Activated CD8-positive, alpha-beta memory T cell treated with anti-CD3 and anti-CD28 coated beads for 24 hours (primary cell): ENCODE results near the gene ABHD15.
A peak's percentile ranks its signal among the peaks of the same experiment; 100 is the strongest.

Source experiments
- DNase-seq: peaks from one replicate; pipeline ENCODE4 v3.0.0-alpha.2; 2020

ABHD15 gene, protein sequence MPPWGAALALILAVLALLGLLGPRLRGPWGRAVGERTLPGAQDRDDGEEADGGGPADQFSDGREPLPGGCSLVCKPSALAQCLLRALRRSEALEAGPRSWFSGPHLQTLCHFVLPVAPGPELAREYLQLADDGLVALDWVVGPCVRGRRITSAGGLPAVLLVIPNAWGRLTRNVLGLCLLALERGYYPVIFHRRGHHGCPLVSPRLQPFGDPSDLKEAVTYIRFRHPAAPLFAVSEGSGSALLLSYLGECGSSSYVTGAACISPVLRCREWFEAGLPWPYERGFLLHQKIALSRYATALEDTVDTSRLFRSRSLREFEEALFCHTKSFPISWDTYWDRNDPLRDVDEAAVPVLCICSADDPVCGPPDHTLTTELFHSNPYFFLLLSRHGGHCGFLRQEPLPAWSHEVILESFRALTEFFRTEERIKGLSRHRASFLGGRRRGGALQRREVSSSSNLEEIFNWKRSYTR

DNA sequence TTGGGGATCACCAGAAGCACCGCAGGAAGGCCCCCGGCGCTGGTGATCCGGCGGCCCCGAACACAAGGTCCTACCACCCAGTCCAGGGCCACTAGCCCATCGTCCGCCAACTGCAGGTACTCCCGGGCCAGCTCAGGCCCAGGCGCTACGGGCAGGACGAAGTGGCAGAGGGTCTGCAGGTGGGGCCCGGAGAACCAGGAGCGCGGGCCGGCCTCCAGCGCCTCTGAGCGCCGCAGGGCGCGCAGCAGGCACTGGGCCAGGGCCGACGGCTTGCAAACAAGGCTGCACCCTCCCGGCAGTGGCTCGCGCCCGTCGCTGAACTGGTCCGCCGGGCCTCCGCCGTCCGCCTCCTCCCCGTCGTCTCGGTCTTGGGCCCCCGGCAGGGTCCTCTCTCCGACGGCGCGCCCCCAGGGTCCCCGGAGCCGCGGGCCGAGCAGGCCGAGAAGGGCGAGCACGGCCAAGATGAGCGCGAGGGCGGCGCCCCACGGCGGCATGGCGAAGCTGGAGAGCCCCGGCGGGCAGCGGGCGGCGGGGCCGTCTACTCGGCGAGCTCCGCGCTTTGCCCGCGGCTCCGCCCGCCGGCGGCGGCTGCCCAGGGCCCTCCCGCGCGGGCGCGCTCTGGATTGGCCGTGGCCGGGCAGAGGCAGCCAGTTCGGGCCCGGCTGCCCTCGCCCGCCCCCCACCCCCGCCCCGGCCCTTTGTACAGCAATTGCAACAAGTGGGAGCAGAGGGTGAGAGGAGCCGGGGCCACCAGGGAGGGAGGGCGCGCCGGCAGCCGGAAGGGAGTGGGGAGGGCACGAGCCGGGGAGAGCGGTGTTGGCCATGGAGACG, at the start of gene ABHD15:
TSS of gene ABHD15 (minus strand) at position 565 of the 831 bp plus-strand sequence. CDS start at position 494, 71 bp downstream.
- peak; percentile 86 for DNase-seq

DNA sequence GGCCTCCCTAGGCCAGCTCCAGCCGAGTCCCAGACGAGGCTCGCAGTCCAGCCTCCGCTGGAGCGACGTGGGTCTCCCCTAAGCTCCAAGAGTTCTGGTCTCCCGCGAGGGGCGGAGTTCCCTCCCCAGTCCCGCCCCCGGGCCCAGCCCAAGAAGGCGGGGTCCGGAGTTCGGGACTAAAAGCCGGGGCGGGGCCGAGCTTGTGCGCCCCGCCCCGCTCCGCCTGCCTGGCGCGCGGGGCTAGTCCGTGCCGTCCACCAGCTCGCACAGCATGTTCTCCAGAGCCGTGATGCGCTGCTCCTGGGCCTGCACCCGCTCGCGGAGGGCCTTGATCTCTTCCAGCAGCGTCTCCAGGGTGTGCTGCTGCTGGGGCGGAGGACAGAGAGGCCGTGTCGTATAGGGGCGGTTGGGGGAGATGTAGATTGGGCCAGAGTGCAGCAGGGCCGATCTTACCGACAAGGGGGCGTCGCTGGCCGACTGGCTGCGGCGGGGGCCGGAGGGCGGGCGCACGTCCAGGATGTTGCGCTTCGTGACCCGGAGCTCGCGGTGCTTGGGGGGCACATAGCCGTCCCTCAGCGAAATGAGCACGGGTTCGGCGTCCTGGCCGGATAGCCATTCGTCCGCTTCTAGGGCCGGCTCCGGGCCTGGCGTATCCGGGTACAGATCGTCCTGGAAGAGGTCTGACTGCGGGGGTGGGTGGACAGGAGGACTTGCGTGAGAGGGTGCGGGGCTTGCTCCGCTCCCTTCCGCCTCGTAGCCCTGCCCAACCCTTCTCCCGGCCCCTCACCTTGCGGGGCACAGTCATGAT, 48.9 kb upstream of the ABHD15 start:
- peak; percentile 93 for DNase-seq

DNA sequence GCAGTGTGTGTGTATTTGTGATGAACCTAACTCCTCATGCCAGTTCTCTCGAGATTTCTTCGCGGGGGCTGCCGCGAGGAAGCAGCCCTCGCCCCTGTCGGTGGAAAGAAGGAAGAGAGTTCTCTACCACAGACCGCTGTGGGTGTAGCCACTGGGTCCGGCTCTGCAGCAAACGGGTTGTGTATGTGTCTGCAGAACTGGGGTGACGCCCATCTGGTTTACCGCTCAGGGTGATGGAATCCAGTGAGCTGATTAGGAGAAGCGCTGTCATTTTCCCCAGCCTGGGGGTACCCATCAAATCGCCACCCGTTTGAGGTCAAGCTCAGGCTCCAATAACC, 48.2 kb upstream of the ABHD15 start:
- no peak for DNase-seq

- no peak for DNase-seq
Measured at GRCh38 chr17:29614349-29615047, 47.7 kb upstream of the ABHD15 start.

- no peak for DNase-seq
Measured at GRCh38 chr17:29613856-29614255, 47.0 kb upstream of the ABHD15 start.

DNA sequence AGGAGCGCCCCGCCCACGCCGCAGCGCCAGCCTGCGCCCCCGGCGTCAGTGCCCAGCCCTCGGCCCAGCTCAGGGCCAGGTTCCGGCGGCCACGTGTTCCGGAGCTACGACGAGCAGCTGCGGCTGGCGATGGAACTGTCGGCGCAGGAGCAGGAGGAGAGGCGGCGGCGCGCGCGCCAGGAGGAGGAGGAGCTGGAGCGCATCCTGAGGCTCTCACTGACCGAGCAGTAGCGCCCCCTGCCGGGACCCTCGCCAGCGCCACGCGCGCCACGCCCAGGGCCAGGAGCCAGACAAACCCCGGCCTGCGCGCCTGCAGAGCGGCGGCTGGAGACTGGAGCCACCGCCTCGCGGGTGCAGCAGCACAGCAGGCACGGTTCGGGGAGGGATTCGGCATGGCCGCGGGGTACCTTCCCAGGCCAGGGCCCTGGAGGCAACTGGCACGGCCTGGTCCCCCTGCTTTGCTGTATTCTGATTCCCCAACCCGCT, 46.6 kb upstream of the ABHD15 start:
- DNase-seq: peak; percentile 99

DNA sequence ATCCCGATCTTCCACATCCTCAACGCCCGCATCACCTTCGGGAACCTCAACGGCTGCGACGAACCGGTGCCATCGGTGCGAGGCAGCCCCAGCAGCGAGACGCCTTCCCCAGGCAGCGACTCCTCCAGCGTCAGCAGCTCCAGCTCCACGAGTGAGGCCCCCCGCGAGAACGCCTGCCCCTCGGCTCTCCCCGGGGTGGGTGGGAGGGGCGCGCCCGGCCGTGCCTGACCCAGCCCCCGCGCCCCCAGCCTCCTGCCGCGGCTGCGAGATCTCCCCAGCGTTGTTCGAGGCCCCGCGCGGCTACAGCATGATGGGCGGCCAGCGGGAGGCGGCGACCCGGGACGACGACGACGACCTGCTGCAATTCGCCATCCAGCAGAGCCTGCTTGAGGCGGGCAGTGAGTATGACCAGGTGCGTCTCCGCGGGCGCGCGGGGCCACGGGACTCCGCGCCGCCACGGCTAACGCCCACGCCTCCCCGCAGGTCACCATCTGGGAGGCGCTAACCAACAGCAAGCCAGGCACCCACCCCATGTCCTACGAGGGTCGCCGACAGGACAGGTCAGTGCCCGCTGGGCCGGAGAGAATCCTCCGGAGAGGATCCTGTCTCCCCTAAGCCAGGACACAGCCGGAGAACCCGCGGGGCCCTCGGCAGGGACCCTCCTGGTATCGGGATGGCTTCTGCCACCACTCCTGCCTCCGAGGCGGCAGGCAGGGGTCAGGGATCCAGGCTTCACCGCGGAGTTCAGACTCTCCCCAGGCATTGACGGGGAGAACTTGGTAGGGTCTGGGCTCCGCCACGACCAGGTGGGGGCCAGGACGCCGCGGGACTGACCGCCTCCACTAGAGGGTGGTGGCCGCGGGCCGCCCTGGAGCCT, 45.8 kb upstream of the ABHD15 start:
- DNase-seq: no peak

- no peak for DNase-seq
Measured at GRCh38 chr17:29612094-29612403, 45.2 kb upstream of the ABHD15 start.

DNA sequence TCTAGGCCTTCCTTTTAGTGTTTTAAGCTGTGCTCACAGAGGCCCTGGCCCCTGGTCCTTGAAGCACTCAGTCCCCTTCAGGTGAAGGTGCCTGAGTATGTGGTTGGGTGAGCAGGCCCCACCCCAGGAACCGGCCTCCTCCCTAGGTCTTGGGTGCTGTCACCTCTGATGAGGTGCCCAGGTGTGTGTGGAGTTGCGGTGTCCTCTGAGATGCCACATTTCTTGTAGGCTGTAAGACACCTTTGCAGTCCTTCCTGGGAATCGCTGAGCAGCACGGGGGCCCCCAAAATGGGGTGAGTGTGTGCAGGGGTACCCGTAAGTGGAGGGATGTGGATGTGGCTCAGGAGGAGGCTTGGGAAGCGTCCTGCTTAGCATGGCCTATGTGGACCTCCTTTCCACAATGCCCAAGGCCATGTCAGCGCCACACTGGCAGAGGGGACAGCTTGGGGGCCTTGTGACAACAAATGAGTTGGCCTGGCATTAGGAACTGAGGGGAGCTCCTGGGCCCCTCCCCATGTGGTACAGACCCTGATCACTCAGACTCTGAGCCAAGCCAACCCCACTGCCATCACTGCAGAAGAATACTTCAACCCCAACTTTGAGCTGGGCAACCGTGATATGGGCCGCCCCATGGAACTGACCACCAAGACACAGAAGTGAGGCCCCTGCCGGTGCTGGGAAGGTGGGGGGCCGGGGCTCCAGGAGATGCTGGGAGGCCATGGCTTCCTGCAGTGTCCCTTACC, 44.7 kb upstream of the ABHD15 start:
- no peak for DNase-seq

- DNase-seq: no peak
Measured at GRCh38 chr17:29610395-29610794, 43.6 kb upstream of the ABHD15 start.

- DNase-seq: no peak
Measured at GRCh38 chr17:29608986-29609385, 42.1 kb upstream of the ABHD15 start.

DNA sequence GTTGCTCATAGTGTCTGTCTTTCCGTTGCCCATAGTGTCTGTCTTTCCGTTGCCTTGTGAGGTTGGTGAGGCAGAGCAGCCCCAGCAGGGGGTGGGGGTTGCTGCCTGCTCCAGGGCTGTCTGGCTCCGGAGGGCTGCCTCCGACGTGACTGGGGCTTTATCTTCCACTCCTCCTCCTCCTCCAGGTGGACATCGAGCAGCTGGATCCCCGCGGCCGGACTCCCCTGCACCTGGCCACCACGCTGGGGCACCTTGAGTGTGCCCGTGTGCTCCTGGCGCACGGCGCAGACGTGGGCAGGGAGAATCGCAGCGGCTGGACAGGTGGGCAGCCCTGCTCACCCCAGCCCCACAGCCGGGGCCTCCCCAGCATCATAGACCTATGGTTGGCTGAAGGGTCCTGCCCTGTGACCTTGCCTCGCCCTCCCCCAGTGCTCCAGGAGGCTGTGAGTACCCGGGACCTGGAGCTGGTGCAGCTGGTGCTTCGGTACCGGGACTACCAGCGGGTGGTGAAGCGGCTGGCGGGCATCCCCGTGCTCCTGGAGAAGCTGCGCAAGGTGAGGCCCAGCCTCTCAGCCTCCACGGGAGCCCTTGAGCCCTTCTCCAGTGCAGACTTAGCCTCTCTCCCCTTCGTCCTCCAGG, 40.8 kb upstream of the ABHD15 start:
- no peak for DNase-seq

DNA sequence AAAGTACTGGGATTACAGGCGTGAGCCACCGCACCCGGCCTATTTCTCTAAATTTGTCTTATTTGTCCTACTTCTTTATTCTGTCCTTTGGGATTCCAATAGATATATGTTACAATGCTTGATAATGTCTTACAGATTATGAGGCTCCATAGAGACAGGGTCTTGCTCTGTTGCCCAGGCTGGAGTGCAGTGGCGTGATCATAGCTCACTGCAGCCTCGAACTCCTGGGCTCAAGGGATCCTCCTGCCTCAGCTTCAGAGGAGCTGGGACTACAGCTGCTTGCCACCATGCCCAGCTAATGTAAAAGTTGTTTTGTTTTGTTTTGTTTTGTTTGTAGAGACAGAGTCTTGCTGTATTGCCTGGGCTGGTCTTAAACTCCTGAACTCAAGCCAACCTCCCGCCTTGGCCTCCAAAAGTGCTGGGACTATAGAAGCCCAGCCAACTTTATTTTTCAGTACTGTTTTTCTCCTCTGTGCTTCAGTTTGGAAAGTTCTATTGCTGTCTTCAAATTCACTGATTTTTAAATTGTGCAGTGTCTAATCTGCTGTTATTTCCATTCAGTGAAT, 36.4 kb upstream of the ABHD15 start:
- no peak for DNase-seq

DNA sequence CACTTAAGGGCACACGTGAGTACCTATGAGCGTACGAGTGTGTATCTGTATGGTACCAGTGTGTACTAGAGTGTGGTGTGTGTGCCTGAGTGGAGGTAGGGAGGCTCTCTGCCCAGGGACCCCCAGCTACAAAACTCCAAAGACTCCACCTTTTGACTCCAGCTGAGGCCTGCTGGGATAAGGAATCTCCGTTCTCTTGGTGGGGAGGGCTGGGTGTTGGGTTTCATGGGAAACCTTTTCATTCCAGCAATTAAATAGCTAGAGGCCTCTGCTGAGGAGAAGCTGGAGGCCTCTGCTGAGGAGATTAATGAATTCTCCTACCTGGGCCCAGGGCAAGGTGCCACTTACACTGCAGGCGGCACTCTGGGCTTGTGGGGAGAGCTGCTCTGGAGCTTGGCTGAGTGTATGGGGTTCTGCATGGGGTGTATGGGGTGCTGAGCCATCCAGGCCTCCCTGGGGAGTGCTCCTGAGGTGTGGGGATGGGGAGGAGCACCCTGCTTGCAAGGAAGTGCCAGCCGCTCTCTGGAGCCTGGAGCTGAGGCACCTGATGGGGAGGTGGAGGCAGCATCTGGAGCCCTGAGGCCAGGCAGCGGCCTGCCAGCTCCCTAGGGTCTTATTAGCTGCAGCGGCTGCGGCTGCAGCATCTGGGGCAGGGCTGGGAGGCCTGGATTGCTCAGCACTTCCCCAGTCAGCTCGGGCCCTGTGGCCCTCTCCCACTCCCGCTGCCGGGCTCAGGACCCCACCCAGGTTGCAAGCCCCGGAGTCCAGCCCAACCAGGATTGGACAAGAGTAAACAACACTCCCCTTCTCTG, 30.7 kb upstream of the ABHD15 start:
- no peak for DNase-seq

DNA sequence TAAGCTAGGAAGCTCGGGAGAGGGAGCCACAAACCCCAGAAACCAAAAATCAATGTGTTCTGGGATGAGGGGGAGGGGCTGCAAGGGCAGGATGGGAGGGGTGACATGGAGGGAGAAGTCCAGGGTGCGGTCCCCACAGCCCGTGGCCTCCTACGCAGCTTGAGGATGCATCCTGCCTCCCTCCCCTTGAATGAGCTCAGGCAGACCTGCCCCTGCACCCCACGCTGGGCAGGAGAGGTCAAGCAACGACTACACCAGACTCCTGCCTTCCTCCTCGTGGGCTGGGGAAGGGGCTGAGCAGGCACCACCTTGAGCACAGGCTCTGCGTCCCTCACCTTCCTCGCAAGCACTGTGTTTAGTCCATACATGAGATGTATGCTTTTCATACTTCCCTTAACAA, 30.0 kb upstream of the ABHD15 start:
- DNase-seq: no peak

GRCh38 chr17:29595943-29596774, 29.3 kb upstream of the ABHD15 start:
- DNase-seq: no peak

- DNase-seq: no peak
Measured at GRCh38 chr17:29595107-29595942, 28.5 kb upstream of the ABHD15 start.
